Prostate gland (tissue), 2 donors: Measurements from ENCODE around the gene FMNL3. TPM values are rescaled to one million over a fixed set of nuclear protein-coding genes. Genes with fewer than 3 reads are reported as not detected.

Experiments used
- DNase-seq: peaks from one replicate; pipeline ENCODE4 v3.0.0-alpha.2; 2019; ENCODE audit warnings: low spot score
- H3K27ac ChIP-seq, 2 donors: fragments of 200-600 bp; sonication (generic); 2 replicates each; pipeline ENCODE4 v1.5.1; 2017 to 2019
- H3K27me3 ChIP-seq: fragments of 200-600 bp; sonication (generic); replicated peaks from 2 replicates; pipeline ENCODE4 v1.5.1; 2019; ENCODE audit not compliant: insufficient read depth
- H3K36me3 ChIP-seq, 2 donors: fragments of 200-600 bp; sonication (generic); 1 replicate in 1 of 2; 2 replicates in 1 of 2; pipeline versions ENCODE4 v1.5.1 to v1.8.1; 2017 to 2019
- H3K4me1 ChIP-seq: fragments of 200-600 bp; sonication (generic); replicated peaks from 2 replicates; pipeline ENCODE4 v1.5.1; 2019
- H3K4me3 ChIP-seq, 2 donors: fragments of 200-600 bp; sonication (generic); 2 replicates each; pipeline ENCODE4 v1.5.1; 2017 to 2019
- H3K9me3 ChIP-seq: fragments of 200-600 bp; sonication (generic); 2 replicates; pipeline ENCODE4 v1.5.1; 2017
- POLR2A ChIP-seq: fragments of 450-650 bp; IDR thresholded peaks from one replicate; pipeline ENCODE4 v1.6.1; 2016; ENCODE audit warnings: antibody characterized with exemption, mild to moderate bottlenecking
- POLR2AphosphoS5 ChIP-seq: sonication (generic); formaldehyde crosslinking; IDR thresholded peaks from one replicate; pipeline ENCODE4 v1.6.1; 2017; ENCODE audit warnings: antibody characterized with exemption
- WGBS: methylation state at CpG from one replicate; pipeline ENCODE4 v1.1.5; 2018; 5-methylcytosine and 5-hydroxymethylcytosine counted together
- intact Hi-C: fragments of 100-400 bp; cut with DNase I; formaldehyde crosslinking; loops from one replicate; pipeline ENCODE4 v1.14.2; 2022
- total RNA-seq, 2 donors: library from RNA; depleted of rRNA; stranded (reverse); fragments of >200 nt; gene quantifications; one replicate each; pipeline ENCODE4 v1.1.0, GENCODE V29; 2016
- TF ChIP-seq, protein P1 (sequence below), 4 experiments: fragments of 200-600 bp in 2 of 4; fragments of 450-650 bp in 2 of 4; sonication (generic) in 2 of 4; IDR thresholded peaks; 1 replicate in 3 of 4; 2 replicates in 1 of 4; pipeline ENCODE4 v1.5.1; 2016 to 2019; ENCODE audit warnings: antibody characterized with exemption in 4 of 4, mild to moderate bottlenecking in 2 of 4, moderate library complexity in 2 of 4

FMNL3 gene
- total RNA-seq, 2 donors from 2014 or later = 4.5 to 52.9 TPM

DNA sequence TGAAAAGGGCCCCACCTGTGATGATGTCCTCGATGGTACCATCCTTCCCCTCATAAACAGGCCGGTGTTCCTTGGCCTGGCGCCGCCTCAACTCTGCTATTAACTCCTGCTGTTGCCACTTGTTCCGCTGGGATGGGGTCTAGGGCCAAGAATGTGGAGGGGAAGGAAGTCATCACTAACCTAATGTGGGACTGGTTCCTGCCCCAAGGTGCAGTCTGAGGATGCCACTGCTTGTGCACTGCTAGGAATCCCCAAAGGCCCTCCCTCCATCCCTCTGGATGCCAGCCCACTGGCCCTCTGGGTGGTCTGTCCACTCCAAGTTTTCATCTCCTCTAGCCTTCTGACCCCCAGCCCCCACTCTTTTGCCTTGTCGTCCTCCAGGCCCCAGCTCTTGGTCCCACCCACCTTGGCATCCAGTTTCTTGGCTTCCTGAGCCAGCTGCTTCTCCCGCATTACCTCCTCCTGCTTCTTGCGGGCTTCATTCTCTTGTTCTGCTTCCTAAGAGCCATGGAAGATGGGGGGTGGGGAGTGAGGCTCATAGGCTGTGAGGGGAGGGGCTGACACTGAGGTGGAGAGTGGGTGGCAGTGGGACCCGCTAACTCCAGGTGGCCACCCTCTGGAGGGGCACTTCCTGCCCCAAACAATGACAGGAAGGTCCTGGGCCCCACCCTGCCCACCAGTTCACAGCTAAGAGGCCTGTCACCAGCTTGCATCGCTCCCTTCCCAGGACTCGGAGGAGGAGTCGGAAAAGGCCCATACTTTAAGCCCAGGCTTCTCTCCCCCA, 60.1 kb downstream of the FMNL3 start:
- H3K4me3 ChIP-seq = no peak overlapping the region
- peaks cover 0 to 5% of the 10 kb centered on the region in 2 donors for H3K36me3 ChIP-seq
- H3K27ac ChIP-seq = no peak overlapping the region
- intact Hi-C loops = loop anchor here (1.0 kb wide), 1 partner anchor 26 kb away; no protein-coding TSS in a partner anchor
- DNase-seq = no peak
- H3K9me3 ChIP-seq = no peaks in the 10 kb centered on the region
- 55% methylated on average over 12 of the region's 12 CpGs for WGBS
- no peaks in the 10 kb centered on the region for H3K4me1 ChIP-seq
- H3K27me3 ChIP-seq = no peaks in the 10 kb centered on the region
- no peak for TF ChIP-seq POLR2A
- TF ChIP-seq, protein P1, sequence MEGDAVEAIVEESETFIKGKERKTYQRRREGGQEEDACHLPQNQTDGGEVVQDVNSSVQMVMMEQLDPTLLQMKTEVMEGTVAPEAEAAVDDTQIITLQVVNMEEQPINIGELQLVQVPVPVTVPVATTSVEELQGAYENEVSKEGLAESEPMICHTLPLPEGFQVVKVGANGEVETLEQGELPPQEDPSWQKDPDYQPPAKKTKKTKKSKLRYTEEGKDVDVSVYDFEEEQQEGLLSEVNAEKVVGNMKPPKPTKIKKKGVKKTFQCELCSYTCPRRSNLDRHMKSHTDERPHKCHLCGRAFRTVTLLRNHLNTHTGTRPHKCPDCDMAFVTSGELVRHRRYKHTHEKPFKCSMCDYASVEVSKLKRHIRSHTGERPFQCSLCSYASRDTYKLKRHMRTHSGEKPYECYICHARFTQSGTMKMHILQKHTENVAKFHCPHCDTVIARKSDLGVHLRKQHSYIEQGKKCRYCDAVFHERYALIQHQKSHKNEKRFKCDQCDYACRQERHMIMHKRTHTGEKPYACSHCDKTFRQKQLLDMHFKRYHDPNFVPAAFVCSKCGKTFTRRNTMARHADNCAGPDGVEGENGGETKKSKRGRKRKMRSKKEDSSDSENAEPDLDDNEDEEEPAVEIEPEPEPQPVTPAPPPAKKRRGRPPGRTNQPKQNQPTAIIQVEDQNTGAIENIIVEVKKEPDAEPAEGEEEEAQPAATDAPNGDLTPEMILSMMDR (IDR thresholded peaks at IDR 0.05) = no peak
- no peak for TF ChIP-seq POLR2AphosphoS5

DNA sequence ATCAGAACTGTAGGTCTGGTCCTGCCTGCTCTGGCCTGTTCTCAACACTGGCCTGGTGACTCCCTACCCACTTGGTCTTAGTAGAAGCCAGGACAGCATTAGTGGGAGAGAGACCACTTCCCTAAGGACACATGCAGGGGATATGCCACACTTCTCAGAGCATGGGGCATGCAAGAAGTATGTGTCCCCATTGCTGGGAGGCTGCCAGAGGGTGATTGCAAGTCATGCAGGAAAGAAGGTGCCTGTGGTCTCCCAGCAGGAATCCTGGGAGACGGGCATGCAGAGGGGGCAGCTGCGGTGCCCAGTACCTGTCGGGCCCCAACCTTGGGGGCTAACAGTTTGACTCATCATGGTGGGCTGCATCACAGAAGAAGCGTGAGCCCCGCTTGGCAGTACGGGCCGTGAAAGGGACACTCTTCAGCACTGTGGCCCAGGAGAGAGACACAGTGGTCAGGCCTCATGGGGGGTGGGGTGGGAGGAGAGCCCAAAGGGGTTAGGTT, 60.8 kb downstream of the FMNL3 start:
- peaks cover 0 to 5% of the 10 kb centered on the region in 2 donors for H3K36me3 ChIP-seq
- no peaks in the 10 kb centered on the region for H3K27me3 ChIP-seq
- no peaks in the 10 kb centered on the region for H3K4me1 ChIP-seq
- H3K4me3 ChIP-seq = no peak overlapping the region
- no peak overlapping the region for H3K27ac ChIP-seq
- intact Hi-C loops = loop anchor here (1.0 kb wide), 1 partner anchor 27 kb away; no protein-coding TSS in a partner anchor
- TF ChIP-seq, protein P1 (IDR thresholded peaks at IDR 0.05) = no peak
- no peak for TF ChIP-seq POLR2AphosphoS5
- TF ChIP-seq POLR2A = no peak
- H3K9me3 ChIP-seq = no peaks in the 10 kb centered on the region
- WGBS = 93% methylated on average over 7 of the region's 7 CpGs
- no peak for DNase-seq

DNA sequence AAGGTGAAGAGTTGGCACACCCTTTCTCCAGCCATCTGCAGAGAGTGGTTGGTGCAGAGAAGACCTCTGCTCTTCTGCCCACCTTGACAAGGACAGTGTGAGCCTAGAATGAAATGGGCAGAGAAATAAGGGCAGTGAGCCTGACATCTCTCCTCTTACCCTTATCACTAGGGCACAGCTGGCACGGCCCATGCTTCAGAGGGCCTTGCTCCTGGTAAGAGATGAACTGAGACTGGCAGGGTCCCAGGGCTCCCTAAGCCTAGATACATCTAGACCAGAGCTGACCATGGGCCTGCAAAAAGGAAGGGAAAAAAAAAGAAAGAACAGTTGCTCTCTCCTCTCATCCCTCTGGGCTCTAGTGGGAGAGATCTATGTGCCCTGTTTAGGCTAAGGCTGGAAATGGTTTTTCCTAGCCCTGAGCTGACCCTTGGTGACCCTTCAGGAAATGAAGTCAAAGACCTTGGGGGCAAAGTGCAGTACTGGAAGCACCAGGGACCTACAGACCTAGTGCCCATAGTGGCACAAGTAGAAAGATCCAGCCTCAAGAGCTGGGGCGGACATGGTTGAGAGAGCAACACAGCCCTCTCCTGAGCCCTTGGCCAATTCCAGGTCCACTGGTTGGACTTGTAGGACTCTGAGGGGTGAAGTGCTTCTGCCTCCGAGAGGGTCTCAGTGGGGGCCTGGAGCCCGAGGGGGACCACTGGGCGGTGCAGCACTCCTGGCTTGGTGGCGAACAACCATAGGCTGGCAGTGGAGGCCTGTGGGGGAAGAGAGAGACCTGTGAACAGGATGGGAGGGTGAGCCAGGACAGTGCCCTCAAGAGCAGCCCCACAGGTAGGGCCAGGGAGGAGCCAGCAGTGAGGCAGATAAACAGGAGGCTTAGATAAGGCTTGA, 61.8 kb downstream of the FMNL3 start:
- DNase-seq = no peak
- H3K4me1 ChIP-seq = no peaks in the 10 kb centered on the region
- no peaks in the 10 kb centered on the region for H3K9me3 ChIP-seq
- 92% methylated on average over 6 of the region's 6 CpGs for WGBS
- TF ChIP-seq, protein P1 (IDR thresholded peaks at IDR 0.05) = no peak
- TF ChIP-seq POLR2A = no peak
- no peak for TF ChIP-seq POLR2AphosphoS5
- peaks cover 0 to 5% of the 10 kb centered on the region in 2 donors for H3K36me3 ChIP-seq
- no peak overlapping the region for H3K4me3 ChIP-seq
- H3K27me3 ChIP-seq = no peaks in the 10 kb centered on the region
- intact Hi-C loops = loop anchor here (1.0 kb wide), 1 partner anchor 28 kb away; no protein-coding TSS in a partner anchor
- H3K27ac ChIP-seq = no peak overlapping the region

DNA sequence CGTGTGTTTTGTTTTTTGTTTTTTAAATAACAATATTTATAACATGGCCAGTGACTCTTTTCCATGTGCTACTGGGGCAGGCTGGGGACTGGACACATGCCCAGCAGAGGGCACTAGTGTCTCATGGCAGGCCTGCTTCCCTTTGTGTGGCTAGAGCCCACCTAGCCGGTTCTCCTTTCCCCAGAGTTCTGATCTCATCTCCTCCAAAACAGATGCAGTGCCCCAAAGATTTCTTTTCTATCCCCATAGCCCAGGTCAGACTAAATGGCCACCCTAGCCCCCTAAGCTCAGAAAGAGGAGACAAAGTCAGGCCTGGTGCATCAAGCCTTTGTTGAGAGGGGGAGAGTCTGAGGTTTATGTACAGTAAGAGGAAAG, 62.6 kb downstream of the FMNL3 start:
- H3K9me3 ChIP-seq = no peaks in the 10 kb centered on the region
- intact Hi-C loops = loop anchor here (1.0 kb wide), 1 partner anchor 63 kb away; the partner anchor contains the start of gene FMNL3
- DNase-seq = peak; percentile 75
- no peak overlapping the region for H3K4me3 ChIP-seq
- H3K27ac ChIP-seq = peak overlapping the region in 1 of 2 donors; percentile 20
- H3K4me1 ChIP-seq = no peaks in the 10 kb centered on the region
- 0% methylated on average over 2 of the region's 2 CpGs for WGBS
- peak; percentile 64 for TF ChIP-seq POLR2AphosphoS5
- no peak for TF ChIP-seq POLR2A
- TF ChIP-seq, protein P1 (IDR thresholded peaks at IDR 0.05) = peak; percentile 83 to 97 (median 95)
- no peaks in the 10 kb centered on the region for H3K27me3 ChIP-seq
- H3K36me3 ChIP-seq = peaks cover 0 to 5% of the 10 kb centered on the region in 2 donors
